HG03045 (cell line): Measurements from ENCODE around the gene PLSCR1.
A peak's percentile ranks its signal among the peaks of the same experiment; 100 is the strongest.
"Not testable (repeated sequence)": the region's sequence is repeated elsewhere in the genome, so short reads cannot be mapped to it uniquely, and the experiment has no call there.

Experiments used
- ATAC-seq: cut with Tn5 transposase; IDR thresholded peaks from one replicate; pipeline ENCODE4 v1.9.1; 2021; ENCODE audit warnings: mild to moderate bottlenecking, moderate library complexity; ENCODE audit not compliant: unreplicated experiment

PLSCR1 gene

DNA sequence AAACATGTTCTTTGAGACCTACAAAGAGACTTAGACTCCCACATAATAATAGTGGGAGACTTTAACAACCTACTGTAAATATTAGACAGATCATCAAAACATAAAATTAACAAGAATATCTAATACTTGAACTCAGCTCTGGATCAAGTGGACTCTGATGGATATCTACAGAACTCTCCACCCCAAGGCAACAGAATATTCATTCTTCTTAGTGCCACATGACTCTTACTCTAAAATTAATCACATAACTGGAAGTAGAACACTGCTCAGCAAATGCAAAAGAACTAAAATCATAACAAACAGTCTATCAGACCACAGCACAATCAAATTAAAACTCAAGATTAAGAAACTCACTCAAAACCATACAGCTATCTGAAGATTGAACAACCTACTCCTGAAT, 59.1 kb downstream of the PLSCR1 start:
- no peak for ATAC-seq

DNA sequence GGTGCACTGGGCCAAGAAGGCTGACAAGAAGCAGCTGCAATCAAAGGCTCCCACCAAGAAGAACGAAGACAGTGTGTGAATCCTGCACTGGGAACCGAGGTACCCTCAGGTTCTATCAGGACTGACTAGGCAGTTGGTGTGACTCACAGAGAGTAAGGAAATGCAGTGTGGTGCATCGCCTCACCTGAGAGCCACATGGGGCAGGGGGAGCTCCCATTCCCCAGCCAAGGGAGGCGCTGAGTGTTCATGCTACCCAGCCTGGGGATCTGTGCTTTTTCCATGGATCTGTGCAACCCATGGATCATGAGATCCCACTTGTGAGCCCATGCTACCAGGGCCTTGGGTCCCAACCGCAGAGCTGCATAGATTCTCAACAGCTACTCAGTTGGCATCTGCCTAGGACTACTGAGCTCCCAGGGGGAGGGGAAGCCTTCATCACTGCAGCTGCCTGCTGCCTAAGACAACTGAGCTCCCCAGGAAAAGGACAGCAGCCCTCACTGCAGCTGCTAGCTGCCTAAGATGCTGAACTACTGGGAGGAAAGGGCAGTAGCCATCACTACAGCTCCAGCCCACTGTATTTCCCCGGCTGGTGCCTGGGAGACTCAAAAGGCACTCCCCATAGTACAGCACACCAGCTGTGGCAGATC, 68.2 kb downstream of the PLSCR1 start:
- no peak for ATAC-seq

DNA sequence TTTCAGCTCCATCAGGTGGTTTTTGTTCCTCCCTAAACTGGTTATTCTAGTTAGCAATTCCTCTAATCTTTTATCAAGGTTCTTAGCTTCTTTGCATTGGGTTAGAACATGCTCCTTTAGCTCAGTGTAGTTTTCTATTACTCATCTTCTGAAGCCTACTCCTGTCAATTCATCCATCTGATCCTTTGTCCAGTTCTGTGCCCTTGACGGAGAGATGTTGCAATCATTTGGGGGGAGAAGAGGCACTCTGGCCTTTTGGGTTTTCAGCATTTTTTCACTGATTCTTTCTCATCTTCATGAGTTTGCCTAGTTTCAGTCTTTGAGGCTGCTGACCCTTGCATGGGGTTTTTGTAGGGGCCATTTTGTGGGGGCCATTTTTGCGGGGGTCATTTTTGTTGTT, 69.4 kb downstream of the PLSCR1 start:
- ATAC-seq: not testable (repeated sequence)

DNA sequence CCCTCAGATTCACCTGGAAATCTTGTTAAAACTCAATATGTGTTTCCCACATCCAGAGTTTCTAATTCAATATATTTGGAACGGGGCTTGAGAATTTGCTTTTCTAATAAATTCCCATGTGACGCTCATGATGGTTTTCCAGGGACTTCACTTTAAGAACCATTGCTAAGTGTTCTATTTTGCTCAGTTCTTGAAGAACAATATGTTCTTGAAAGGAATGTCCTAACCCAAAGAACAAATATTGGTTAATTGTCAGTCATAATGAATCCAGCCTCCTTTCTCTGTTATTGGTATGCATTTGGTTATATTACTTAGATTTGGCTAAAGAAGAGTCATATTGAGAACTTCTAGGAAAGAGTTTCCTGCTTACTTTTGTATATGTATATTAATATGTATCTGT, 70.7 kb downstream of the PLSCR1 start:
- ATAC-seq: no peak

DNA sequence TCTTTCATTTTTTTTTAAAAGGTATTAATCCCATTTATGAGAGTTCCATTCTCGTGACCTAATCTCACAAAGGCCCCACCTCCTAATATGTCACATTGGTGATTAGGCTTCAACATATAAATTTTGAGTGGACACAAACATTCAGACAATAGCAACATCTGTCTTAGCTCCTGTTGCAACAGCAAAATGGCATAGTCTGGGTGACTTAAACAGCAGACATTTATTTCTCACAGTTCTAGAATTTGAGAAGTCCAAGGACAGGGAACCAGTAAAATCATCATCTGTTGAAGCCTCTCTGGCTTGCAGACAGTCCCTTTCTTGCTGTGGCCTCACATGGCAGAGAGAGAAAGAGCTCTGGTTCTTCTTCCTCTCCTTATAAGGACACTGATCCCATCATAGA, 71.8 kb downstream of the PLSCR1 start:
- no peak for ATAC-seq

DNA sequence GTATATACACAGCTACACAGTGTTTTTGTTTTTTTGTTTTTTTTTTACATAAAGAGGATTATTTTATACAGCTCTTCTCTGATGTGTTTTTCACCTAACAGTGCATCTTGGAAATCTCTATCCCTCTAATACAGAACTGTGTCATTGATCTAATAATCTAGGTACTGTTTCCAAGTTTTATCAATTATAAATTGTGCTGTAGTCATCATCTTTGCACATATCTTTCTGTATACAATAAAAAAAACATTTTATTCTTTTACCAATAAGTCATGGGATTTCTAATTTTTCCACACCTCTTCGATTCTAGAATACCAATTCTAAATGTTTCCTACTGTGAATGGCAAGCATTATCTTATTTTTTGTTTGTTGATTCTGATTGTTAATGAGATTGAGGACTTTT, 73.4 kb downstream of the PLSCR1 start:
- no peak for ATAC-seq

DNA sequence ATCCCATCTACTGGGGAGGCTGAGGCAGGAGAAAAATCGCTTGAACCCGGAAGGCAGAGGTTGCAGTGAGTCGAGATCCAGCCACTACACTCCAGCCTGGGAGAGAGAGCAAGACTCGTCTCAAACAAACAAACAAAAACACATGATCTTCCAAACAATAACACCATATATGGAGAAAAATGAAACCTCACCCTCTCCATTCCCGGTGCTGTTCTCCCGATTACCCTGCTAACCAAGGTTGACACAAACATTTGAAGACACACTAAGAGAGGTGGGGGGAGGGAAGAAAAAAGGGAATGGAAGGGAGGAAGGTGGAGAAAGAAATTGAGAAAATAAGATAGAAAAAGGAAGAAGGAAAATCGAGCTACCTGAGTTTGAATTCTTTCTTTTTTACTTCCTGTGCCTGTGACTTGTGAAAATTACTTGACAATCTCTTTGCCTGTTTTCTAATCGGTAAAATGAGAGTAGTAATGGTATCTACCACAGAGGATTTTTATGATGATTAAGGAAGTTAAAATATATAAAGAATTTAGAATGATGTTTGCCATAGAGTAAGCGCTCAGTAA, 73.9 kb downstream of the PLSCR1 start:
- no peak for ATAC-seq

DNA sequence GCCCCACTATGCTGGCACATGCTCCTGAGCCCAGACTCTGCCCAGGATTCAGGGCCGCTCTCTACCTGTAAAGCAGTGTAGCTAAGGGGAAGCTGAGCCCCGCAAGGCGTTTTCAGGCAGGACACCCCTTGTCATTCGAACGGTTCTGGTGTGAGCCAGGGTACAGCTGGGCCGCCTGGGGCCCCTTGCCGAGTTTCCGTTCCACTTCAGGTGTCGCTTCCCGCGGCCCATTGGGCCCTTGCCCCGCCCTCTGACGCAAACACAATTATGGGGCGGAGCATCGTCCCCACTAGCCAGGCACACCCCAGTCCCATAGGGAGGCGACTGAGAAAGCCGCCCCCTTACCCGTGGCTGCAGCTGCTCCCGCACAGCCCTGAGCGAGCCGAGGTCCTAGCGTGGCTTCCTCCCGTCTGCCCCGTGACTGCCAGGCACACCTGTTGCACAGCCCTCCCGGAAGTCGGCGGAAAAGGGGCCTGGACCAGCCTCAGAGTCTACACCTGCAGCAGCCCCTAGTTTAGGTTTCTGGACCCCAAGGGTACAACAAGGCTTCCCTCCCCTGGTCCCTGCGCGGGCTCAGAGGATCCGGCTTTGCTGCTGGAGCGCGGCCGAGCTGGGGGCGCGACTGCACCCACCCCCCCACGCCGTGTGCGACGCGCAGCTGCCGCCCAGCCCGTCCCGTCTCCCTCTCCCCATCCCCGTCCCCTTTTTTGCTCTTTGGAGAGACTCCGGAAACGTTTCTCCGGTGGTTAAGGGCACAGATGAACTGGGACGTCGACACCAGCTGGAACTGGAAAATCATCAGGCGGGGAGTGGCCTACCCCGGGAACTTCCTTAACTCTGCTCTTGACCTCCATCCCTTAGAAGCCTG, 75.0 kb downstream of the PLSCR1 start, which contains the start of gene PLSCR2:
Gene PLSCR2, minus strand, starts transcription at position 412 of the 868 bp plus-strand sequence. CDS start 9,657 bp downstream, outside the sequence.
- ATAC-seq: peak; percentile 97

DNA sequence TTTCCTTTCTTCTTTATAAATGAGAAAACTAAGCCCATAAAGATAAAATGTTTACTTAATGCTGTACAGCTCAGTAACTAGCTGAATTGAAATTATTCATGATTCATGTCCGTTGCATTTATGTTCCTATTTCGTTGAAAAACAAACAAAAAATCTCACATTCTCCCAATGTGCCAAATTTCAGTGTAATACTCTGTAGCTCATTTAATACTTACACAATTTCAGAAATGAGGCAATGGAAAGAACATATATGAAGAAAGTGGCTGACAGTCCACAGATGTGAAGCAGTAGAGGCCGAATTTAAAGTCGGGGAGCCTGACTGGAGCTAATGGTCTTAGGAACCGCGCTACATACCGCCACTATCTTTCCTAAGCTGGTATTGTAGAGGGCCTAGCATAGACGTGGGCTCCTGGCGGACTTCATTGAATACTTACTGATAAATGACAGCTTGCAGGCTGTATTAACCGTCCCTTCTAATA, 75.7 kb downstream of the PLSCR1 start:
- ATAC-seq: no peak

DNA sequence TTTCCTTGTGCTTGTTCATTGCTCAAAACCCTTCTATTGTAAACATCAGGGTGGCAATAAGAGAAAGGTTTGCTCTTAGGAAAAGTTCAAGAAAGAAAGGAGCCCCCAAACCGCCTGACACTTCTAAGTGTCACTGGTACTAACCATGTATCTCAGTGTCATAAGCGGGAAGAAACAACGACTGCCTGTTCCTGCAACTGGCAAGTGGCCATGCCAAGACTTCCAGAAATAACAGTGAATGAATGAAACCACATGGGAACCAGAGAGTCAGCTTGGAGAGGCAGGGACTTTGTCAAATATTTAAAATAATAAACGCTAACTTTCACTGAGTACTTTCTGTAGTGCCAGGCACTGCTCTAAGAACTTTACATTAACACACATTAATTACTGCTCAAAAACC, 76.2 kb downstream of the PLSCR1 start:
- ATAC-seq: no peak

DNA sequence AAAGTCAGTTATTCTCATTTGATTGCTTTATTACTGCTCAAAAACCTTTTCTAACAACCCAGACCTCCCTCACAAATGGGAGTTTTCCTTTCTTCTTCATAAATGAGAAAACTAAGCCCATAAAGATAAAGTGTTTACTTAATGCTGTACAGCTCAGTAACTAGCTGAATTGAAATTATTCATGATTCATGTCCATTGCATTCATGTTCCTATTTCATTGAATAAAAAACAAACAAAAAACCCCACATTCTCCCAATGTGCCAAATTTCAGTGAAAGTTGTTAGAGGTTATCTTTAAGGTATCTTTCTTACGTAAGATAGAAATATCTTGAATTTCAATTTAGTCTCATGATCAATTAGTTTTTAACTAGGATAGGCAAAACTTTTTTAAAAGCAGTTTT, 77.8 kb downstream of the PLSCR1 start:
- no peak for ATAC-seq

DNA sequence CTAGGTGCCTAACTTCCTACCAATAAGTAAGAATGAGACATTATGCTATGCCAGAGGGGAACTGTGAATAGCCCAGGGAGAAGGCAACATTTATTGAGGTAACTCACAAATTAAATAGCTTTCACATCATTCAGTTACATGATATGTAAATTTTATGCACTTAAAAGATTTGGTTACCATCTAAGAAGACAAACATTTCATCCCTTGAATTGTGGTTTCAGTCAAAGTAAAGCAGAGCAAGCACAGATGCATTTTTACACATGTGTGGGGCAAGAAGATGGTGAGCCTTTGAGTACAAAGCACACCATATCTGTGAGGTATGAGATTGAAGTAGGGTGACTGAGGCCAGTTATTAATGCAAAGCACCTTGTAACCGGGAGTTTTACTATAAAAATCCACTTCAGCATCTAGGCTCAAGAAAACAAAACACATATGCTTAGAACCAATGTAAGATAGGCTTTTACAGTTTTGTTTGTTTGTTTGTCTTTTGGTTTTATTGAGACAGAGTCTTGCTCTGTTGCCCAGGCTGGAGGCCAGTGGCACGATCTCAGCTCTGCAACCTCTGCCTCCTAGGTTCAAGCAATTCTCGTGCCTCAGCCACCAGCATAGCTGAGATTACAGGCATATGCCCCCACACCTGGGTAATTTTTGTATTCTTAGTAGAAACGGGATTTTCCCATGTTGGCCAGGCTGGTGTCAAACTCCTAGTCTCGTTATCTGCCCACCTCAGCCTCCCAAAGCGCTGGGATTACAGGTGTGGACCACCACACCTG, 78.5 kb downstream of the PLSCR1 start:
- no peak for ATAC-seq
